Neutrophil (primary cell): ENCODE data around the gene KIF11.
A peak's percentile ranks its signal among the peaks of the same experiment; 100 is the strongest.

ENCODE experiments used
- H3K27ac ChIP-seq: fragments of 200-600 bp; sonication (generic); 2 replicates; pipeline ENCODE4 v1.5.1; 2016; ENCODE audit warnings: mild to moderate bottlenecking, moderate library complexity
- H3K27me3 ChIP-seq: fragments of 200-600 bp; sonication (generic); 2 replicates; pipeline ENCODE4 v1.6.0; 2016; ENCODE audit warnings: mild to moderate bottlenecking
- H3K36me3 ChIP-seq: fragments of 200-600 bp; sonication (generic); 2 replicates; pipeline ENCODE4 v1.5.1; 2017
- H3K4me1 ChIP-seq, 2 experiments: fragments of 200-600 bp in 1 of 2; sonication (generic) in 1 of 2; 1 replicate in 1 of 2; 2 replicates in 1 of 2; pipeline versions ENCODE4 v1.5.1 to v1.6.1; 2013 to 2016; ENCODE audit warnings: low read depth in 1 of 2, low read length in 1 of 2, mild to moderate bottlenecking in 1 of 2, moderate library complexity in 1 of 2; ENCODE audit not compliant: control insufficient read depth in 1 of 2, insufficient read depth in 1 of 2
- H3K4me3 ChIP-seq, 2 experiments: fragments of 200-600 bp in 1 of 2; sonication (generic) in 1 of 2; 1 replicate in 1 of 2; 2 replicates in 1 of 2; pipeline ENCODE4 v1.5.1; 2013 to 2016; ENCODE audit warnings: low read depth in 1 of 2, low read length in 1 of 2, mild to moderate bottlenecking in 1 of 2, moderate library complexity in 1 of 2
- H3K9me3 ChIP-seq: fragments of 200-600 bp; sonication (generic); 2 replicates; pipeline ENCODE4 v1.5.1; 2016
- CTCF ChIP-seq: fragments of 200-600 bp; sonication (generic); IDR thresholded peaks from 2 replicates; pipeline ENCODE4 v1.5.1; 2016; ENCODE audit warnings: antibody characterized with exemption

The KIF11 gene

DNA sequence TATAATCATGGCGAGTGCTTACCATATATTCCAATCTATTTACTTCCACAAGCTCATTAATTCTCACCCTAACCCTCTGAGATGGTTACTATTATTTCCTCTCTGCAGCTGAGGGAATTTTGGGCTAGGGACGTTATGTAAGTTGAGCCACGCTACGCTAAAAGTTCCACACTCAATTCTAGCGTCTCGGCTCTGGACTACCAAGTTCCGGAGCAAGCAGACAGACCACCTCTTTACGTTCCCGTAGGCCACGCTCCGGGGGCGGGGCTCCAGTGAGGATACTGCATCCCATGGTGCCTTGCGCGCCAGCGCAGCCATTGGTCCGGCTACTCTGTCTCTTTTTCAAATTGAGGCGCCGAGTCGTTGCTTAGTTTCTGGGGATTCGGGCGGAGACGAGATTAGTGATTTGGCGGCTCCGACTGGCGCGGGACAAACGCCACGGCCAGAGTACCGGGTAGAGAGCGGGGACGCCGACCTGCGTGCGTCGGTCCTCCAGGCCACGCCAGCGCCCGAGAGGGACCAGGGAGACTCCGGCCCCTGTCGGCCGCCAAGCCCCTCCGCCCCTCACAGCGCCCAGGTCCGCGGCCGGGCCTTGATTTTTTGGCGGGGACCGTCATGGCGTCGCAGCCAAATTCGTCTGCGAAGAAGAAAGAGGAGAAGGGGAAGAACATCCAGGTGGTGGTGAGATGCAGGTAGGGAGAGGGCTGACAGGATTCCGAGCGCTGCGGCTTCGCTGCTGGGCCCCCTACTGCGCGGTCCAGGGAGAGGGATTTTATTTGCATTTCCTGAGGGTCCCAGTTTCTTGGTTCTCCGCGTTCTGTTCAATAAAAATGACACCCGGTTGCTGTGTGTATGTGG, at the start of gene KIF11:
Gene KIF11 (plus strand): TSS at position 370 of the 858 bp plus-strand sequence. CDS start 246 bp downstream, at position 616.
- Histone ChIP-seq H3K4me3 (peak within 1 kb of the TSS; percentile 71 to 92), H3K36me3 (no peaks in the 10 kb centered on the region), H3K27ac (peak within 1 kb of the TSS; percentile 85), H3K4me1 (peaks cover 46 to 49% of the 10 kb centered on the region in 2 experiments), H3K9me3 (no peaks in the 10 kb centered on the region), H3K27me3 (no peaks in the 10 kb centered on the region)
- no peak for TF ChIP-seq CTCF

DNA sequence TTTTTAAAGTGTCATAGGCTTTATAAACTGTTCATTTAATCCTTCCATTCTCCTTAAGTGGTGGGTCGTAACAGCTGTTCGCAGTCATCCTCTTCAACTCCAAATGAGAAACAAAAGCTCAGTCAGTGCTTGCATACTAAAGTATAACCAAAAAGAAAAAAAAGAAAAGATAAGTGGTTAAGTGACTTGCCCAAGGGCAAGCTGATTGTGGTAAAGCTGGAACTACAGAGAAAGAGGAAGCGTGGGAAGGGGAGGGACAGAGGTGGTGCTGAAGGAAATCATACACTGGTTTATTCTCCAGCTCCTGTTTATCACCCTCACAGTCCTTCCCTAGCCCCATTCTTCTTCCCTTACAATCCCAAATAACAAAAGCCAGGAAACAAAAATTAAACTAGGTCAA, 48.6 kb upstream of the KIF11 start:
- Histone ChIP-seq H3K4me3 (no peak overlapping the region), H3K4me1 (peaks cover 5 to 11% of the 10 kb centered on the region in 2 experiments)
- TF ChIP-seq CTCF = no peak

DNA sequence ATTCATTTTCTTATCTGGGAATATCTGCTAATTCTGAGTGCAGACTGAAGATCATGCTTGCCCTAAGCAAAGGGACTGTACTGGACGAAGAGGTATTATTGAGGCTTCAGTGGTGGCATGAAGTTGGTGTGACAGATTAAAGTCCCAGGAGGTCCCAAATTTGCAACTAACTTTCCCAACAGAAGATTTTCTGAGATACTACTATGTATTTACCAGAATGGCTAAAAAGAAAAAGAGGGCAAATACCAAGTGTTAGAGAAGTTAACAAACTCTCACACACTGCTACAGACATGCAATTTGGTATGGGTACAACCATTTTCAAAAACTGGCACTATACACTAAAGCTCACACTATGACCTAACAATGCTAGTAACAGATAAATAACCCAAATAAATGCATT, 47.4 kb upstream of the KIF11 start:
- no peak overlapping the region for H3K4me3 ChIP-seq
- H3K9me3 ChIP-seq = no peaks in the 10 kb centered on the region
- H3K36me3 ChIP-seq = peaks cover 6% of the 10 kb centered on the region
- H3K27me3 ChIP-seq = no peaks in the 10 kb centered on the region
- no peak for TF ChIP-seq CTCF
- H3K27ac ChIP-seq = no peak overlapping the region
- H3K4me1 ChIP-seq = peaks cover 5 to 11% of the 10 kb centered on the region in 2 experiments

More for the DNA sequence above, 48.6 kb upstream of the KIF11 start:
- Histone ChIP-seq H3K9me3 (no peaks in the 10 kb centered on the region), H3K36me3 (peaks cover 6% of the 10 kb centered on the region), H3K27ac (peak overlapping the region; percentile 41), H3K27me3 (no peaks in the 10 kb centered on the region)

- no peak for TF ChIP-seq CTCF
- Histone ChIP-seq H3K27me3 (no peaks in the 10 kb centered on the region), H3K9me3 (no peaks in the 10 kb centered on the region), H3K4me1 (peaks cover 5 to 11% of the 10 kb centered on the region in 2 experiments), H3K36me3 (peaks cover 6% of the 10 kb centered on the region), H3K4me3 (no peak overlapping the region), H3K27ac (no peak overlapping the region)
Measured at GRCh38 chr10:92547676-92548075, 45.3 kb upstream of the KIF11 start.

- Histone ChIP-seq H3K27me3 (no peaks in the 10 kb centered on the region), H3K27ac (no peak overlapping the region), H3K9me3 (peaks cover 5% of the 10 kb centered on the region), H3K36me3 (peaks cover 12% of the 10 kb centered on the region), H3K4me1 (no peaks in the 10 kb centered on the region), H3K4me3 (no peak overlapping the region)
- TF ChIP-seq CTCF = no peak
Measured at GRCh38 chr10:92550924-92551323, 42.0 kb upstream of the KIF11 start.
